Cortex of kidney (tissue), 1 donor: Measurements from ENCODE around the gene GATM.
"Not testable (repeated sequence)": the region's sequence is repeated elsewhere in the genome, so short reads cannot be mapped to it uniquely, and the experiment has no call there.

Experiments used
- DNase-seq: peaks from one replicate; lab custom pipeline; 2025; lab: John Stamatoyannopoulos, UW

The GATM gene

GRCh38 chr15:45387380-45388007 is 9.2 kb upstream of the GATM start:
- DNase-seq = no peak

GRCh38 chr15:45386974-45387373 is 8.6 kb upstream of the GATM start:
- DNase-seq = no peak

GRCh38 chr15:45386420-45386819 is 8.1 kb upstream of the GATM start:
- no peak for DNase-seq

- no peak for DNase-seq
Measured at GRCh38 chr15:45385590-45385989, 7.2 kb upstream of the GATM start.

- no peak for DNase-seq
Measured at GRCh38 chr15:45384700-45385099, 6.4 kb upstream of the GATM start.

- no peak for DNase-seq
Measured at GRCh38 chr15:45378913-45379262, 544 bp upstream of the GATM start.

- DNase-seq = no peak
Measured at GRCh38 chr15:45377609-45378148, 665 bp downstream of the GATM start.

GRCh38 chr15:45376967-45377608 is 1.3 kb downstream of the GATM start:
- DNase-seq = no peak

GRCh38 chr15:45376300-45376928 is 1.9 kb downstream of the GATM start:
- no peak for DNase-seq

- no peak for DNase-seq
Measured at GRCh38 chr15:45375836-45376235, 2.5 kb downstream of the GATM start.

- DNase-seq = no peak
Measured at GRCh38 chr15:45373976-45374375, 4.4 kb downstream of the GATM start.

- no peak for DNase-seq
Measured at GRCh38 chr15:45372041-45372995, 6.0 kb downstream of the GATM start.

- DNase-seq = no peak
Measured at GRCh38 chr15:45371546-45371945, 6.8 kb downstream of the GATM start.

GRCh38 chr15:45370042-45370441 is 8.3 kb downstream of the GATM start:
- not testable (repeated sequence) for DNase-seq

GRCh38 chr15:45367222-45367621 is 11.1 kb downstream of the GATM start:
- not testable (repeated sequence) for DNase-seq

- no peak for DNase-seq
Measured at GRCh38 chr15:45364271-45364670, 14.1 kb downstream of the GATM start.

- no peak for DNase-seq
Measured at GRCh38 chr15:45363801-45364200, 14.5 kb downstream of the GATM start.

- DNase-seq = no peak
Measured at GRCh38 chr15:45363334-45363733, 15.0 kb downstream of the GATM start.

GRCh38 chr15:45362419-45362818 is 15.9 kb downstream of the GATM start:
- no peak for DNase-seq

GRCh38 chr15:45361878-45362277 is 16.5 kb downstream of the GATM start:
- no peak for DNase-seq

- no peak for DNase-seq
Measured at GRCh38 chr15:45355860-45356259, 22.5 kb downstream of the GATM start.

- DNase-seq = no peak
Measured at GRCh38 chr15:45354711-45355110, 23.6 kb downstream of the GATM start.
